Measurements from ENCODE around the gene FOXN3. TPM values are rescaled to one million over a fixed set of nuclear protein-coding genes. Genes with fewer than 3 reads are reported as not detected.

Gene FOXN3
- total RNA-seq, 1 donor from 2014 or later, result 41.4 TPM

DNA sequence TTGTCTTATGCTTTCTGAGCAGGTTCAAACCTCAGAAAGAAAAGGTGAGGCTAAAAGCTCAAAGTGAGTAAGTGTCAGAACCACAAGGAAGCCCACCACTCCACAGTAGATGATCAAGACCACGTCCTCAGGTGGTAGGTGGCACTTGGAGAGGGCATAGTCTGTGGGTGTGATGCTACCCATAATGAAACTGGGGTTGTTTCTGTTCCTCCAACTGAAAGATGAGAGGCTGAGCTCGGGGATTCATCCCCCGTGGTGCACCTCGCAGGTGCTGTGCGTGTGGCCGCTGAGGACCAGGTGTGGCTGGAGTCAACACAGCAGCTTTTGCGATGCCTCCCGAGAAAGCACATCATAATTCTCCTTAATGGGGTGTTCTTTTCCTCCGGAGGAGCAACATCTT, 306.9 kb downstream of the FOXN3 start:
- Mint-ChIP-seq H3K4me1 (peaks cover 5% of the 10 kb centered on the region), H3K27me3 (ENCODE audit: low read depth) (no peaks in the 10 kb centered on the region), H3K4me3 (no peak overlapping the region), H3K36me3 (ENCODE audit: low read depth) (no peaks in the 10 kb centered on the region), H3K9me3 (peaks cover 5% of the 10 kb centered on the region), H3K27ac (ENCODE audit: unreplicated experiment) (no peak overlapping the region)
- DNase-seq (ENCODE audit: low read depth, low spot score), result no peak
- TF ChIP-seq, protein P1, sequence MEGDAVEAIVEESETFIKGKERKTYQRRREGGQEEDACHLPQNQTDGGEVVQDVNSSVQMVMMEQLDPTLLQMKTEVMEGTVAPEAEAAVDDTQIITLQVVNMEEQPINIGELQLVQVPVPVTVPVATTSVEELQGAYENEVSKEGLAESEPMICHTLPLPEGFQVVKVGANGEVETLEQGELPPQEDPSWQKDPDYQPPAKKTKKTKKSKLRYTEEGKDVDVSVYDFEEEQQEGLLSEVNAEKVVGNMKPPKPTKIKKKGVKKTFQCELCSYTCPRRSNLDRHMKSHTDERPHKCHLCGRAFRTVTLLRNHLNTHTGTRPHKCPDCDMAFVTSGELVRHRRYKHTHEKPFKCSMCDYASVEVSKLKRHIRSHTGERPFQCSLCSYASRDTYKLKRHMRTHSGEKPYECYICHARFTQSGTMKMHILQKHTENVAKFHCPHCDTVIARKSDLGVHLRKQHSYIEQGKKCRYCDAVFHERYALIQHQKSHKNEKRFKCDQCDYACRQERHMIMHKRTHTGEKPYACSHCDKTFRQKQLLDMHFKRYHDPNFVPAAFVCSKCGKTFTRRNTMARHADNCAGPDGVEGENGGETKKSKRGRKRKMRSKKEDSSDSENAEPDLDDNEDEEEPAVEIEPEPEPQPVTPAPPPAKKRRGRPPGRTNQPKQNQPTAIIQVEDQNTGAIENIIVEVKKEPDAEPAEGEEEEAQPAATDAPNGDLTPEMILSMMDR (conservative IDR thresholded peaks at IDR 0.05), result no peak

DNA sequence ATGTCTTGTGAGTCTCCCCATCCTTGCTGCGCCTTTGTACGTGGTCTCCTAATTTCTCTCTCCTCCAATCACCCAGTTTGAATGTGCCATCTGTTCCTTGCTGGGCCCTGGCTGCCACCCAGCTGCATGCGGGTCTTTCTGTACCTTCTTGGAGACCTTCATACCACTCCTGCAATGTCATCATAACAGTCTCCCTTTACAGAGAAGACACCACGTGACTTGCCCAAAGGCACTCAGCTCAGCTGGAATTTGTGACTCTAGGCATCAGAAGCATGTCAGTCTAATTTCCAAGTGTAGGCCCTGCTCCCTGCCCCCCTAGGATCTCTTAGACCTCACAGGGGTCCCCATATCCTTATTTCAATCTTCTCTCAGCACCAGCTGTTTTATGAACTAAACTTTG, 308.4 kb downstream of the FOXN3 start:
- peaks cover 5% of the 10 kb centered on the region for H3K9me3 Mint-ChIP-seq
- H3K4me1 Mint-ChIP-seq, result peaks cover 5% of the 10 kb centered on the region
- no peak overlapping the region for H3K4me3 Mint-ChIP-seq
- DNase-seq (ENCODE audit: low read depth, low spot score), result no peak
- H3K27me3 Mint-ChIP-seq (ENCODE audit: low read depth), result no peaks in the 10 kb centered on the region
- peak overlapping the region; percentile 78 for H3K27ac Mint-ChIP-seq (ENCODE audit: unreplicated experiment)
- peaks cover 2% of the 10 kb centered on the region for H3K36me3 Mint-ChIP-seq (ENCODE audit: low read depth)
- TF ChIP-seq, protein P1 (conservative IDR thresholded peaks at IDR 0.05), result no peak

DNA sequence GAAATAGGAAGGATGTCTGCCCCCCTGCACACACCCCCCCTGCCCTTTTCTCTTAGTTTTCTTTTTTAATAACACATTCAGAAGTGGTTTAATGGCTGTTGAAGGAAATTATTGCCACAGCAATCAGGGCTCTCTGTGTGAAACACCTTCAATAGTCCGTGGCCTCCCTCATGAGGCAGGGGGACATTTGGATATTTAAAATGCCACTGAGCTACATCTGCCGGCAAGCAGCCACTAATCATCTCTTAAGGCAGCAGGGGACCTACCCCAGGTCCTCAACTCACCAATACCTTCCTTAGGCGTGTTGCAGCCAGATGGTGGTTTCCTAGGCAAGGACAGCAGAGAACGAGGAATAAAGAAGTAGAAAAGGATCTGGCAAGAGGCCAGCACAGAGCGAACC, 309.4 kb downstream of the FOXN3 start:
- Mint-ChIP-seq H3K4me1 (peaks cover 5% of the 10 kb centered on the region), H3K9me3 (peaks cover 2% of the 10 kb centered on the region), H3K4me3 (no peak overlapping the region), H3K27me3 (ENCODE audit: low read depth) (no peaks in the 10 kb centered on the region), H3K36me3 (ENCODE audit: low read depth) (peaks cover 5% of the 10 kb centered on the region), H3K27ac (ENCODE audit: unreplicated experiment) (peak overlapping the region; percentile 75)
- no peak for DNase-seq (ENCODE audit: low read depth, low spot score)
- TF ChIP-seq, protein P1 (conservative IDR thresholded peaks at IDR 0.05), result no peak

Measured in neural crest cell (in vitro differentiated cells).